ENCODE results near the gene RAPGEF5. TPM values are rescaled to one million over a fixed set of nuclear protein-coding genes. Genes with fewer than 3 reads are reported as not detected.

The RAPGEF5 gene
- total and polyA plus RNA-seq, 10 donors = 10.2 to 335 (median 184) TPM

DNA sequence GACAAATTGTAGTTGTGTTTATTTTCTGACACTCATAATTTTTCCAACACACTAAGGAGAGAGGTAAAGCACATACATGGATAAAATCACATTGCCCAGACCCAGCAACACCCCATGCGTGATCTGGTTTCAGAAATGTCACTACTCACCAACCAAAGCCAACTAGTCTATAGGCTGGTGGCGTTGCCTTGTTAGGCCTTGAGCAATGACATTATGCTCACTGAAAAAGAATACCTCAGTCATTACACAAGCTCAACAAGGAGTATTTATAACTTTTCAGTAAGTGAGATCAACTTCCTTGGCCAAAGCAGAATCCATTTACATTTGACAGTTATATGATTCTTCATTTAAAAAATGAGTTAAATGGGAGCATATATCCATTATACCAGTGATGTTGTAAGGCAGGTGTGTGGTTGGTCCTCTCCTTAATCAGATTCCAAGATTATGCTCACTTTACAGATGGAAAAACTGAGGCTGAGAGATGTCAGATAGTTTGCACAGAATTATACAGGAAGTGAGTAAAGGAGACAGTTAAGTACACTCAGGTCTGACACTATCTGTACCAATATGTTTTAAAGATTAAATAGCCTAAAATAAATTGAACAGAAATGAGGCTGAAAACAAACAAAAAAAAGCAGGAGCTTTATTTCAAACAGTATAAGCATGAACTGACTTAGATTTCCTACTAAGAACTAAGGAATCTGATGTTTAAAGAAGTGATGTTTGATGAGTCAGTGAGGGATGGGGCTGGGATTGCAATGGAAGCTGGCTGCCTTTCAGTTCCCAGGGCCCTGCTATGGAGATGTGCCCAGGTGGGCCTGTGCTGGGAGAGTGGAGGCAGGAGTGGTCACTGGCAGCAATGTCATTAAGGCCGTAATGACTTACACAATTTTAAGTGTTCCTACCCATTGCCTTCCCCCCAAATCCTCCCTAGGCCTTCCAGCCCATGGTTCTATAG is 118.3 kb downstream of the RAPGEF5 start:
- no peak for DNase-seq
- H3K4me3 ChIP-seq = no peak overlapping the region
- H3K36me3 ChIP-seq = no peaks in the 10 kb centered on the region
- no peaks in the 10 kb centered on the region for H3K9me3 ChIP-seq
- intact Hi-C loops (cut with DNase I; ENCODE audit: low total_unique reads) = no loop called here
- TF ChIP-seq POLR2A (IDR thresholded peaks at IDR 0.05) (no peak), POLR2AphosphoS5 (IDR thresholded peaks at IDR 0.05) (no peak), CTCF (IDR thresholded peaks at IDR 0.05 in 8 of 11, conservative IDR thresholded peaks at IDR 0.05 in 3 of 11) (no peak)
- 89 to 98% (median 93%) methylated on average over 3 of the region's 3 CpGs for WGBS, 5 donors
- no peak overlapping the region for H3K27ac ChIP-seq
- H3K4me1 ChIP-seq = no peaks in the 10 kb centered on the region
- no peaks in the 10 kb centered on the region for H3K27me3 ChIP-seq (replicated peaks in 1 of 7)

GRCh38 chr7:22235134-22235533 is 121.8 kb downstream of the RAPGEF5 start:
- intact Hi-C loops (cut with DNase I; ENCODE audit: low total_unique reads) = no loop called here
- Histone ChIP-seq H3K27ac (no peak overlapping the region), H3K9me3 (no peaks in the 10 kb centered on the region), H3K36me3 (no peaks in the 10 kb centered on the region), H3K4me3 (no peak overlapping the region), H3K4me1 (no peaks in the 10 kb centered on the region), H3K27me3 (replicated peaks in 1 of 7) (no peaks in the 10 kb centered on the region)
- no peak for DNase-seq
- TF ChIP-seq CTCF (IDR thresholded peaks at IDR 0.05 in 8 of 11, conservative IDR thresholded peaks at IDR 0.05 in 3 of 11) (no peak), POLR2A (IDR thresholded peaks at IDR 0.05) (no peak), POLR2AphosphoS5 (IDR thresholded peaks at IDR 0.05) (no peak)
- 91 to 97% (median 94%) methylated on average over 2 of the region's 2 CpGs for WGBS, 5 donors

- no peak overlapping the region for H3K4me3 ChIP-seq
- 75 to 93% (median 88%) methylated on average over 3 of the region's 3 CpGs for WGBS, 5 donors
These were observed 122.7 kb downstream of the RAPGEF5 start for GRCh38 chr7:22234227-22234626.

More at GRCh38 chr7:22234227-22234626, 122.7 kb downstream of the RAPGEF5 start:
- H3K9me3 ChIP-seq = no peaks in the 10 kb centered on the region
- no peak for TF ChIP-seq CTCF (IDR thresholded peaks at IDR 0.05 in 8 of 11, conservative IDR thresholded peaks at IDR 0.05 in 3 of 11)
- TF ChIP-seq POLR2AphosphoS5 (IDR thresholded peaks at IDR 0.05) = no peak
- TF ChIP-seq POLR2A (IDR thresholded peaks at IDR 0.05) = no peak
- intact Hi-C loops (cut with DNase I; ENCODE audit: low total_unique reads) = no loop called here
- H3K36me3 ChIP-seq = no peaks in the 10 kb centered on the region
- no peak for DNase-seq
- no peaks in the 10 kb centered on the region for H3K4me1 ChIP-seq
- H3K27me3 ChIP-seq (replicated peaks in 1 of 7) = no peaks in the 10 kb centered on the region
- H3K27ac ChIP-seq = no peak overlapping the region
